MM.1S (cell line): ENCODE data around the gene TRHDE.

Source experiments
- DNase-seq: peaks from one replicate; pipeline ENCODE4 v3.0.0-alpha.2; 2015
- H2AFZ ChIP-seq: fragments of 300-600 bp; sonication (generic); 2 replicates; pipeline ENCODE4 v1.6.0; 2016; ENCODE audit warnings: antibody characterized with exemption, low read length
- H3F3A ChIP-seq: fragments of 300-600 bp; sonication (generic); 2 replicates; pipeline ENCODE4 v1.6.1; 2016; ENCODE audit warnings: mild to moderate bottlenecking, antibody characterized with exemption, low read length, moderate library complexity, mixed read lengths; ENCODE audit not compliant: insufficient read depth
- H3K27ac ChIP-seq: fragments of 300-600 bp; sonication (generic); 2 replicates; pipeline ENCODE4 v1.5.1; 2016; ENCODE audit warnings: mild to moderate bottlenecking, low read length
- H3K27me3 ChIP-seq: fragments of 300-600 bp; sonication (generic); replicated peaks from 2 replicates; pipeline ENCODE4 v1.6.0; 2016; ENCODE audit warnings: low read length; ENCODE audit not compliant: insufficient read depth
- H3K36me3 ChIP-seq: fragments of 300-600 bp; sonication (generic); replicated peaks from 2 replicates; pipeline ENCODE4 v1.6.1; 2016; ENCODE audit warnings: mild to moderate bottlenecking, low read length, mixed read lengths; ENCODE audit not compliant: insufficient read depth
- H3K4me1 ChIP-seq: fragments of 300-600 bp; sonication (generic); 2 replicates; pipeline ENCODE4 v1.6.1; 2016; ENCODE audit warnings: low read length, mixed read lengths
- H3K4me2 ChIP-seq: fragments of 300-600 bp; sonication (generic); 2 replicates; pipeline ENCODE4 v1.6.0; 2016; ENCODE audit warnings: low read depth, low read length
- H3K4me3 ChIP-seq: fragments of 300-600 bp; sonication (generic); 2 replicates; pipeline ENCODE4 v1.5.1; 2016; ENCODE audit warnings: low read length, mixed read lengths
- H3K79me2 ChIP-seq: fragments of 300-600 bp; sonication (generic); 2 replicates; pipeline ENCODE4 v1.6.1; 2016; ENCODE audit warnings: mixed run types, low read length, mixed read lengths
- H3K9ac ChIP-seq: fragments of 300-600 bp; sonication (generic); 2 replicates; pipeline ENCODE4 v1.6.1; 2016; ENCODE audit warnings: low read length, mixed read lengths
- H3K9me2 ChIP-seq: fragments of 300-600 bp; sonication (generic); replicated peaks from 2 replicates; pipeline ENCODE4 v1.6.1; 2016; ENCODE audit warnings: mild to moderate bottlenecking, low read length, mixed read lengths; ENCODE audit not compliant: insufficient read depth
- H3K9me3 ChIP-seq: fragments of 300-600 bp; sonication (generic); replicated peaks from 2 replicates; pipeline ENCODE4 v1.6.1; 2016; ENCODE audit warnings: mild to moderate bottlenecking, low read length, mixed read lengths; ENCODE audit not compliant: insufficient read depth
- H4K20me1 ChIP-seq: fragments of 300-600 bp; sonication (generic); 2 replicates; pipeline ENCODE4 v1.6.1; 2016; ENCODE audit warnings: mild to moderate bottlenecking, low read length, moderate library complexity, mixed read lengths; ENCODE audit not compliant: insufficient read depth
- CTCF ChIP-seq: fragments of 300-600 bp; sonication (generic); IDR thresholded peaks from 2 replicates; pipeline ENCODE4 v1.5.1; 2016; ENCODE audit warnings: antibody characterized with exemption, low read length, mixed read lengths
- EZH2 ChIP-seq: fragments of 300-600 bp; sonication (generic); optimal IDR thresholded peaks from 2 replicates; pipeline ENCODE3; 2017; ENCODE audit warnings: low read depth, mild to moderate bottlenecking, antibody characterized with exemption, low read length, mixed read lengths
- EZH2phosphoT487 ChIP-seq: fragments of 300-600 bp; sonication (generic); IDR thresholded peaks from 2 replicates; pipeline ENCODE4 v1.6.1; 2018; ENCODE audit warnings: antibody characterized with exemption, low read length

The TRHDE gene

GRCh38 chr12:72346363-72346944 is 74.3 kb downstream of the TRHDE start:
- DNase-seq: peak; percentile 67
- H3F3A ChIP-seq: no peaks in the 10 kb centered on the region
- H3K9ac ChIP-seq: no peak overlapping the region
- no peak overlapping the region for H3K4me3 ChIP-seq
- H3K27me3 ChIP-seq: no peaks in the 10 kb centered on the region
- no peaks in the 10 kb centered on the region for H3K9me2 ChIP-seq
- TF ChIP-seq EZH2phosphoT487 (no peak), CTCF (peak; percentile 69)
- H3K4me2 ChIP-seq: no peak overlapping the region
- no peaks in the 10 kb centered on the region for H3K36me3 ChIP-seq
- no peak overlapping the region for H3K27ac ChIP-seq
- H2AFZ ChIP-seq: no peak overlapping the region
- H3K4me1 ChIP-seq: no peaks in the 10 kb centered on the region
- no peaks in the 10 kb centered on the region for H3K79me2 ChIP-seq
- H3K9me3 ChIP-seq: no peaks in the 10 kb centered on the region
- H4K20me1 ChIP-seq: no peaks in the 10 kb centered on the region

GRCh38 chr12:72349491-72349890 is 77.3 kb downstream of the TRHDE start:
- H3K79me2 ChIP-seq: no peaks in the 10 kb centered on the region
- H3K4me1 ChIP-seq: no peaks in the 10 kb centered on the region
- no peaks in the 10 kb centered on the region for H3K27me3 ChIP-seq
- H3K9me3 ChIP-seq: no peaks in the 10 kb centered on the region
- no peak overlapping the region for H3K27ac ChIP-seq
- H3K9me2 ChIP-seq: no peaks in the 10 kb centered on the region
- no peaks in the 10 kb centered on the region for H3F3A ChIP-seq
- TF ChIP-seq CTCF (no peak), EZH2 (no peak), EZH2phosphoT487 (no peak)
- DNase-seq: no peak
- H3K36me3 ChIP-seq: no peaks in the 10 kb centered on the region
- H3K4me3 ChIP-seq: no peak overlapping the region
- no peak overlapping the region for H3K4me2 ChIP-seq
- no peaks in the 10 kb centered on the region for H4K20me1 ChIP-seq
- H2AFZ ChIP-seq: no peak overlapping the region
- H3K9ac ChIP-seq: no peak overlapping the region

GRCh38 chr12:72359416-72359815 is 87.2 kb downstream of the TRHDE start:
- H3K4me1 ChIP-seq: no peaks in the 10 kb centered on the region
- no peaks in the 10 kb centered on the region for H3K9me3 ChIP-seq
- no peak overlapping the region for H3K9ac ChIP-seq
- no peak for TF ChIP-seq EZH2
- TF ChIP-seq CTCF: no peak
- no peak for TF ChIP-seq EZH2phosphoT487
- H3K36me3 ChIP-seq: no peaks in the 10 kb centered on the region
- no peak overlapping the region for H3K4me2 ChIP-seq
- no peaks in the 10 kb centered on the region for H4K20me1 ChIP-seq
- DNase-seq: no peak
- no peaks in the 10 kb centered on the region for H3F3A ChIP-seq
- H3K9me2 ChIP-seq: no peaks in the 10 kb centered on the region
- H3K27me3 ChIP-seq: no peaks in the 10 kb centered on the region
- H3K4me3 ChIP-seq: no peak overlapping the region
- H3K79me2 ChIP-seq: no peaks in the 10 kb centered on the region
- H3K27ac ChIP-seq: no peak overlapping the region
- no peak overlapping the region for H2AFZ ChIP-seq
